Astrocyte (in vitro differentiated cells and primary cell): ENCODE measurements around the gene POLD3.

ENCODE experiments used
- CTCF ChIP-seq: IDR thresholded peaks from 2 replicates; pipeline ENCODE4 v1.5.1; 2011; ENCODE audit warnings: low read depth, mild to moderate bottlenecking, inconsistent platforms, low read length, moderate library complexity; ENCODE audit not compliant: insufficient read depth
- EZH2 ChIP-seq: IDR thresholded peaks from 2 replicates; pipeline ENCODE4 v1.6.1; 2012; ENCODE audit warnings: mild to moderate bottlenecking, low read length, inconsistent platforms; ENCODE audit not compliant: insufficient read depth

GRCh38 chr11:74637700-74638099 lies 45.3 kb downstream of the POLD3 start:
- TF ChIP-seq CTCF (no peak), EZH2 (no peak)
